CD4-positive, alpha-beta T cell treated with Interleukin-10 for 1 hour (primary cell): ENCODE results near the gene FAM210B.
"Not testable (repeated sequence)": the region's sequence is repeated elsewhere in the genome, so short reads cannot be mapped to it uniquely, and the experiment has no call there.

Source experiments
- DNase-seq: peaks from one replicate; pipeline ENCODE4 v3.0.0-alpha.2; 2020

The FAM210B gene

DNA sequence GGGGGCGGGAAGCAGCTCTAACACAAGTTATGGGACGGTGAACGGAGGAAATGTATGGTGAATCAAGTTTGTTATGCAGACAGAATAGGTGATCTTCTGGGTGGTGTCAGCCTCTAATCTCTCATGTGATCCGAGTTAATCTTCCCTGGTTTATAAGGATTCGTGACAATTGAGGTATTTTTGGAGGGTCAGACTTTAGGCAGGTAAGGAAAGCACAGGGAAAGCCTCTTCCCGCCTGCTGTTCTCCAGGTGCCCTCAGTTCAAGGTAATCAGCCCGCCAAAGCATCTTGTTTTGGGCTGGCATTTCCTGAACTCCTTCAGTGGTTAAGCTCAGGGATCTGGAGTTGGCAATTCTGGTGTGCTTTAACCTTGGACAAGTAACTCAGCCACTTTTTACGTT, 34.9 kb downstream of the FAM210B start:
- no peak for DNase-seq

GRCh38 chr20:56395166-56395565, 36.4 kb downstream of the FAM210B start:
- DNase-seq, result no peak

GRCh38 chr20:56400001-56400640, 41.3 kb downstream of the FAM210B start:
- DNase-seq, result peak; percentile 82

DNA sequence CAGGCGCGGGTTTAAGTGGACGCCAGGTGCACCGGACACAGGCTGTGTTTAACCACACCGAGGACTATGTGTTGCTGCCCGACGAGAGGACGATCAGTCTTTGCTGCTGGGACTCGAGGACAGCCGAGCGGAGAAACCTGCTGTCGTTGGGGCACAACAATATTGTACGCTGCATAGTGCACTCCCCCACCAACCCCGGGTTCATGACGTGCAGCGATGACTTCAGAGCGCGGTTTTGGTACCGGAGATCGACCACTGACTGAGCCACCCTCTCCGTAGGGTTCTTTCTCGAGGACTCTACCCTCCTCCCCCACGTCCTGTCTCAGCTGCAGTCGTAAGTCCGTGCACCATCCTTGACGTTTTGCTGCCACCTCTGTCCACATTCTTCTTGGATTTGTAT, 44.7 kb downstream of the FAM210B start:
- DNase-seq, result no peak

DNA sequence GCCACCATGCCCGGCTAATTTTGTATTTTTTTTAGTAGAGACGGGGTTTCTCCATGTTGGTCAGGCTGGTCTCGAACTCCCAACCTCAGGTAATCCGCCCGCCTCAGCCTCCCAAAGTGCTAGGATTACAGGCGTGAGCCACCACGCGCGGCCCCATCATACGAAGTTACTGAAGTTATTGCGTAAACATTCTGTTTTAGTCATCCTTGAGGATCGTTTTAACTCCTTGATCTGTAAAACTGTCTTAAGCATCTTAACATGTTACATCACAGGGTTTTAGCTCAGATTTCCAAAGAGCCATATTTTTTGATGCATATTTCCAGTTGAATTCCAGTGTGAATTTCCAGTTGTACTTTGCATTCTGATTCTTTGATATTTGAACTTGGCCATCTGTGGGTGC, 46.6 kb downstream of the FAM210B start:
- not testable (repeated sequence) for DNase-seq

DNA sequence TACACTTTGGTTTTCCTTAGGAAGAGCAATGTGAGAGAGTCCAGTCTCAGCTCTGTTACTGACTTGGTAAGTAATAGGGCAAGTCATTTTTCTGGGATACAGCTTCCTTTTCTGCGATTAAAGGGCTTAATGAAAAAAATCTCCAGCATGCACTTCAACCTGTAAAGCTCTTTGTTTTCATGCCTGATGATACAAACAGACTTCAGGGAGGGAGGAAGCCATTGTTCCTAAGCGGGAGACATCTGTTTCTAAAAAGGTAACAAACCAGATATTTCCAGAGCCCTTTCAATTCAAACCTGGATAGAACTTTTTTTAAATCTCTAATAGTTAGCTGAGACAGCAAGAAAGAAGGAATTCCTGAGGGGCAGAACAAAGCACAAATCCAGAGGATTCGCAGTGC, 48.1 kb downstream of the FAM210B start:
- no peak for DNase-seq

GRCh38 chr20:56409521-56409920, 50.7 kb downstream of the FAM210B start:
- no peak for DNase-seq

GRCh38 chr20:56409956-56410355, 51.2 kb downstream of the FAM210B start:
- no peak for DNase-seq

GRCh38 chr20:56411287-56411686, 52.5 kb downstream of the FAM210B start:
- DNase-seq, result not testable (repeated sequence)

DNA sequence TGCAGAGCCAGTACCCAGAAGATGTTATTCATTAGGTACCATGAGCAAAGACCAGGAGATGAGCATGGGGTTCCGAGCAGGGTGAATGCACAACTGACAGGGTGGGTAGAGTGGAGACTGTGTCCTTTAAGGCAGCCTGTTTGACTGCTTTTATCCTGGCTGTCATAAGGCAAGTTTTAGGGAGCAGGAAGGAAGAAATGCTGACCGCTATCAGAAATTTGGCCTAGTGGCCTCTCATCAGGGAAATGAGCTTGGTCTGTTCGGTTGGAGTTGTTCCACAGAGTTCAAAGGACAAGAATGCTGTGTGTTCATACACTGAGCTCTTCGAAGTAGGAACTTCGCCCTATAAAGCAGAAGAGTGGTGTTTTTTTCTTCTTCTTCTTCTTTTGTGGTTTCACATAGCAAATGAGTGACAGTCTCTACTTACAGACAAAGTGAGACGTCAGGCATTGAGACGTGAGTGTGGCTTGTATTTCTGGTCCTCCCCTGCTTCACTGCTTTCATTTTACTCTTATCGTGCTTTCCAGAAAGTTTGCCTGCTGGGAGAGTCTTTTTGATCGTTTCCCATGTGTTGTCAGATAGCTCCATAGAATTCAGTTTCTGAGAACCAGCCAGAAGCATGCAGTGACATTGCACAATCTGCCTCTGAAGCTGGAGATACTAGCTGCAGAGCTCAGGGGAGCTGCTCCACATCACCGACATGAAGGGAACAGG, 53.1 kb downstream of the FAM210B start, which contains the start of gene CASS4:
CASS4 (plus strand) TSS at position 502 of the 714 bp plus-strand sequence; CDS start at position 701, 199 bp downstream.
- peak; percentile 62 for DNase-seq

DNA sequence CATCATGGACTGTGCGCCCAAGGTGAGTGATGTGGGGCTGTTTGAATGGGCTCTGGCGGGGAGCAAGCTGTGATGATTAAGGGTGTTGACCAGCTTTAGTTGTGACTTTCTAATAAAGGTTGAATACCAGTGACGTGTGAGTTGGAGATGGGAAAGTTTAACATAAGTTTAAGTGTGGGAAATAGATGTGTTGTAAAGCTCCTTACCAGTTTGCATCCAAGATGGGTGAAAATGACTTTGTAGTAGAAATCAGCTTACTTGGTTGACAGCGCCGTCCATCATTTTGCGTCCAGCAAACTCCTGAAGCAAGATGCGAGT, 53.7 kb downstream of the FAM210B start:
- no peak for DNase-seq

DNA sequence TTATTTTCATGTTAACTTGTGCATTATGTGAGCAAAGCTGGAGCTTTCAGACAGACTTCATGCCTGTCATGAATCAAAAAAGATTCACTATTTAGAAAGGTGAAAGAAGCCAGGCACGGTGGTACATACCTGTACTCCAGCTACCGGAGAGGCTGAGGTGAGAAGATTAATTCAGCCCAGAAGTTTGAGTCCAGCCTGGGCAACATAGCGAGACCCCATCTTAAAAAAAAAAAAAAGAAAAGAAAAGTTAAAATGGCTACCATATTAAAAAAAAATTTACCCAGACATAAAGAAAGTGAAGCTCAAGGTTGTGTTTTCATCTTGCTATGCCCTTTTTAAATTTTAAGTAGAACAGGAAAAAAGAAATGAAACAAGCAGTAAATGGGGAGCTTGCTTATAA, 54.2 kb downstream of the FAM210B start:
- DNase-seq, result no peak

DNA sequence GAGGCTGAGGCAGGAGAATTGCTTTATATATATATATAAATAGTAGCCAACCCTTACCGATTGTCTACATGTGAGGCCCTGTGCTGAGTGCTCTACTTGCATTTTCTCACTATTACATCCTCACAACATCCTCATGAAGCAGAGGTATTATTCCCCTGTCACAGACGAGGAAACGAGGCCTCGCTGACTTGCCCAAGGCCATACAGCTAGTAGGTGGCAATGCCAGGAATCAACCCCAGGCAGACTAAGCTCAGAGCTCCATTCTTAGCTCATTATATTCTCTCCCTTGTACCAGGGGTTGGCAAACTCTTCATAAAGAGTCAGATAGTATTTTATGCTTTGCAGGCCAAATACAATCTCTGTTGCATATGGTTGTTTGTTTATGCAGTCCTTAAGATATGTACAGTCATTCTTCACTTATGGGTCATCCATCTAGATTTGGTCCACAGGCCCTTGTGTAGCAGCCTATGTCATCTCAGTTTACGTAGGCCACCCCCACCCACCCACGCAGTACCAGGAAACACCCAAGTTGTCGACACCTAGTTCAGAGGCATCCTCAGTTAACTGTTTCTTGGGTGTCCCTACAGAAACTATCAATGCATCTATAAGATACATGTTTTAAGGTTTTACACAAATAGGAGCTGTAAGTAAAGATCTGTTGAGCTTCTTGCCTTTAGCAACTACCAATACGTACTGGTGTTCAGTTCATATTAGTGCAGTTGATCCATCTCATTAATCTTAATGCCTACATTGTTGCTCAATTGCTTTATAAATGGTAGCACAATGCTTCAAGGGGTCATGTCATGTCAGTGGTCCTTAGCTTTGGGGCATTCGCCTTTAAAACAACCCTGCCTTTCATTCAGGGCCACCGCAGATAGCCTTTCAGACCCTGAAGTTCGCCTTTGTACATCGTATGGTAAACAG, 56.3 kb downstream of the FAM210B start:
- peak; percentile 61 for DNase-seq

- DNase-seq, result no peak
Observed at GRCh38 chr20:56417402-56417801, 58.6 kb downstream of the FAM210B start.

DNA sequence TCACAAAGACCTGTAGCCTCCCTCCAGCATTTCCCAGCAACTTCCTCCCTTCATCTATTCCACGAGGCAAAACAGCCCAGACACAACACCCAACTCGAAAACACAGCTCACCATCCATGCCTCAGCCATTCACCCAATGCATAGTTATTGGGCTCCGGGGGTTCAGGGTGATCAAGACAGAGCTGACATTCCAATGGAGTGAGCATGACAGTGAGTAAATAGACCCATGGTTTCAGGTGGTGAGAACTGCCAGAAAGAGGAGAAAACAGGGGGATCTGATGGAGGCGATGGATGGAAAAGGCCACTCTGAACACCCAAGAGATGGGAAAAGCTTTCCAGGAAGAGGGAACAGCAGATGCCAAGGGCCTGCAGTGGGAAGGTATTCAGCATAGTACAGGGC, 59.1 kb downstream of the FAM210B start:
- DNase-seq, result no peak
